PFSK-1 (cell line): ENCODE measurements around the gene UST.

Experiments
- POLR2AphosphoS5 ChIP-seq: IDR thresholded peaks from 2 replicates; pipeline ENCODE4 v1.6.1; 2012; ENCODE audit warnings: low read depth, mild to moderate bottlenecking, control low read depth, low read length, moderate library complexity
- REST ChIP-seq, 2 experiments: IDR thresholded peaks; 2 replicates each; pipeline versions ENCODE4 v1.6.1 to v1.8.0; 2011 to 2012; ENCODE audit warnings: low read depth in 2 of 2, low read length in 2 of 2, control low read depth in 1 of 2, inconsistent platforms in 1 of 2, mild to moderate bottlenecking in 1 of 2, moderate library complexity in 1 of 2; ENCODE audit not compliant: insufficient read depth in 1 of 2
- TAF1 ChIP-seq: IDR thresholded peaks from 2 replicates; pipeline ENCODE4 v1.6.1; 2012; ENCODE audit warnings: low read length, control low read depth, borderline replicate concordance; ENCODE audit not compliant: insufficient read depth

- no peak for TF ChIP-seq REST (IDR thresholded peaks at IDR 0.05; ENCODE audit: insufficient read depth in 1 of 2, low read depth in 2 of 2, low read length in 2 of 2)
- no peak for TF ChIP-seq POLR2AphosphoS5
- TF ChIP-seq TAF1, result no peak
Measured at GRCh38 chr6:148883270-148883669, 136.4 kb downstream of the UST start.
